AG09319 (cell line): ENCODE results near the gene SLC45A1.

ENCODE experiments used
- DNase-seq: peaks from one replicate; pipeline ENCODE4 v3.0.0-alpha.2; 2010; ENCODE audit warnings: low read depth; ENCODE audit errors: extremely low read depth
- TF ChIP-seq, protein P1 (sequence below): IDR thresholded peaks from 2 replicates; pipeline ENCODE4 v1.5.1; 2011; ENCODE audit warnings: low read depth, mild to moderate bottlenecking, inconsistent platforms, low read length, moderate library complexity

Gene SLC45A1

GRCh38 chr1:8386247-8386646 lies 68.3 kb downstream of the SLC45A1 start:
- TF ChIP-seq, protein P1, sequence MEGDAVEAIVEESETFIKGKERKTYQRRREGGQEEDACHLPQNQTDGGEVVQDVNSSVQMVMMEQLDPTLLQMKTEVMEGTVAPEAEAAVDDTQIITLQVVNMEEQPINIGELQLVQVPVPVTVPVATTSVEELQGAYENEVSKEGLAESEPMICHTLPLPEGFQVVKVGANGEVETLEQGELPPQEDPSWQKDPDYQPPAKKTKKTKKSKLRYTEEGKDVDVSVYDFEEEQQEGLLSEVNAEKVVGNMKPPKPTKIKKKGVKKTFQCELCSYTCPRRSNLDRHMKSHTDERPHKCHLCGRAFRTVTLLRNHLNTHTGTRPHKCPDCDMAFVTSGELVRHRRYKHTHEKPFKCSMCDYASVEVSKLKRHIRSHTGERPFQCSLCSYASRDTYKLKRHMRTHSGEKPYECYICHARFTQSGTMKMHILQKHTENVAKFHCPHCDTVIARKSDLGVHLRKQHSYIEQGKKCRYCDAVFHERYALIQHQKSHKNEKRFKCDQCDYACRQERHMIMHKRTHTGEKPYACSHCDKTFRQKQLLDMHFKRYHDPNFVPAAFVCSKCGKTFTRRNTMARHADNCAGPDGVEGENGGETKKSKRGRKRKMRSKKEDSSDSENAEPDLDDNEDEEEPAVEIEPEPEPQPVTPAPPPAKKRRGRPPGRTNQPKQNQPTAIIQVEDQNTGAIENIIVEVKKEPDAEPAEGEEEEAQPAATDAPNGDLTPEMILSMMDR: no peak
- no peak for DNase-seq

GRCh38 chr1:8388732-8389562 lies 71.0 kb downstream of the SLC45A1 start:
- TF ChIP-seq, protein P1: no peak
- no peak for DNase-seq

DNA sequence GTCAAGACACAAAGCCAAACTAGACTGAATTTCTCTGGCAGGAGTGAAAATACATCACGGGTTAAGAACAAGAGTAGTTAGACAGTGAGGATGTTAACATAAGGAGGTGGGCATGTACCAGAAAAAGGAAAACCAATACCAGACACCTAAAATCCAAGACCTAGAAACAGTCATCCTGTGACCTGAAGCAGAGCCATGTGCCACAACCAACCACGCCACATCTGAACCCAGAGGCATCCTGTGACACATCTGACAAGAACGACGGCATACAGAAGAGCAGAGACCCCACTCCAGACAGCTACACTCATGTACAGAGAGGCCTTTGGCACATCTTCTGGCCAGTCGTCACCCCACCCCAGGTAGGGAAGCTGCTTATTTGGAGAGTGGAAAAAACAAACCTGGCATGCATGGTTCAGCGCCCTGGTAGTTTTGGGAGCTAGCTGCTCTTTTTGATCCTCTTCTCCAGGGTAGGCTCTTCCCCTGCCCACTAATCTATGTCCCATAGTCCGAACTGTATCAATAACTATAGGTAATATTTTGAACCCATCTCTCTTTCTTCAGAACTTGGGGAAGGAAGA lies 72.1 kb downstream of the SLC45A1 start:
- no peak for DNase-seq
- TF ChIP-seq, protein P1: no peak

- TF ChIP-seq, protein P1: no peak
Measured at GRCh38 chr1:8390707-8391106, 72.8 kb downstream of the SLC45A1 start.

GRCh38 chr1:8392522-8392921 lies 74.6 kb downstream of the SLC45A1 start:
- TF ChIP-seq, protein P1: no peak
- no peak for DNase-seq

More at GRCh38 chr1:8390707-8391106, 72.8 kb downstream of the SLC45A1 start:
- no peak for DNase-seq
